A673 (cell line): ENCODE results near the gene SARNP.

ENCODE experiments used
- CTCF ChIP-seq: fragments of 300-800, 200-600 bp; sonication (generic); conservative IDR thresholded peaks from 2 replicates; pipeline ENCODE4 v1.5.1; 2017; ENCODE audit warnings: low read depth, mild to moderate bottlenecking, antibody characterized with exemption, low read length, moderate library complexity, mixed read lengths
- EZH2 ChIP-seq: fragments of 200-600 bp; sonication (generic); IDR thresholded peaks from 2 replicates; pipeline ENCODE4 v1.6.1; 2017; ENCODE audit warnings: borderline replicate concordance, low read depth, mild to moderate bottlenecking, mixed read lengths, antibody characterized with exemption, low read length; ENCODE audit not compliant: poor library complexity, severe bottlenecking

GRCh38 chr12:55795950-55796349, 21.6 kb downstream of the SARNP start:
- TF ChIP-seq CTCF (no peak), EZH2 (no peak)
